Bronchial epithelial cell (primary cell): Measurements from ENCODE around the gene GPHB5. TPM values are rescaled to one million over a fixed set of nuclear protein-coding genes. Genes with fewer than 3 reads are reported as not detected.

Experiments used
- DNase-seq: peaks from one replicate; pipeline ENCODE4 v3.0.0-alpha.2; 2010; ENCODE audit warnings: low read depth
- FAIRE-seq: peaks from 2 replicates; lab custom pipeline; 2011; peaks lifted over from hg19 to GRCh38; lab: Jason Lieb, UNC
- H3K27me3 ChIP-seq: 2 replicates; pipeline ENCODE4 v1.5.1; 2011; ENCODE audit warnings: low read length; ENCODE audit not compliant: control insufficient read depth, insufficient read depth
- H3K36me3 ChIP-seq: 2 replicates; pipeline ENCODE4 v1.5.1; 2011; ENCODE audit warnings: low read length; ENCODE audit not compliant: control insufficient read depth, insufficient read depth
- H3K4me3 ChIP-seq: 2 replicates; pipeline ENCODE4 v1.5.1; 2011; ENCODE audit warnings: mild to moderate bottlenecking, low read depth, low read length, control low read depth
- total RNA-seq: library from RNA; depleted of rRNA; stranded (reverse); fragments of >200 nt; gene quantifications from 2 replicates; pipeline ENCODE4 v1.2.1, GENCODE V29; 2014
- TF ChIP-seq, protein P1 (sequence below): IDR thresholded peaks from 2 replicates; pipeline ENCODE4 v1.5.1; 2011; ENCODE audit warnings: mild to moderate bottlenecking, moderate library complexity, low read length, control low read depth, inconsistent platforms; ENCODE audit not compliant: insufficient read depth, severe bottlenecking

GPHB5 gene
- total RNA-seq, 1 donor from 2014 or later: not detected

- TF ChIP-seq, protein P1, sequence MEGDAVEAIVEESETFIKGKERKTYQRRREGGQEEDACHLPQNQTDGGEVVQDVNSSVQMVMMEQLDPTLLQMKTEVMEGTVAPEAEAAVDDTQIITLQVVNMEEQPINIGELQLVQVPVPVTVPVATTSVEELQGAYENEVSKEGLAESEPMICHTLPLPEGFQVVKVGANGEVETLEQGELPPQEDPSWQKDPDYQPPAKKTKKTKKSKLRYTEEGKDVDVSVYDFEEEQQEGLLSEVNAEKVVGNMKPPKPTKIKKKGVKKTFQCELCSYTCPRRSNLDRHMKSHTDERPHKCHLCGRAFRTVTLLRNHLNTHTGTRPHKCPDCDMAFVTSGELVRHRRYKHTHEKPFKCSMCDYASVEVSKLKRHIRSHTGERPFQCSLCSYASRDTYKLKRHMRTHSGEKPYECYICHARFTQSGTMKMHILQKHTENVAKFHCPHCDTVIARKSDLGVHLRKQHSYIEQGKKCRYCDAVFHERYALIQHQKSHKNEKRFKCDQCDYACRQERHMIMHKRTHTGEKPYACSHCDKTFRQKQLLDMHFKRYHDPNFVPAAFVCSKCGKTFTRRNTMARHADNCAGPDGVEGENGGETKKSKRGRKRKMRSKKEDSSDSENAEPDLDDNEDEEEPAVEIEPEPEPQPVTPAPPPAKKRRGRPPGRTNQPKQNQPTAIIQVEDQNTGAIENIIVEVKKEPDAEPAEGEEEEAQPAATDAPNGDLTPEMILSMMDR: no peak
- no peak overlapping the region for H3K4me3 ChIP-seq
- FAIRE-seq: no peak
- DNase-seq: no peak
- no peaks in the 10 kb centered on the region for H3K36me3 ChIP-seq
- peaks cover 2% of the 10 kb centered on the region for H3K27me3 ChIP-seq
Observed at GRCh38 chr14:63344336-63344735, 25.6 kb upstream of the GPHB5 start.

DNA sequence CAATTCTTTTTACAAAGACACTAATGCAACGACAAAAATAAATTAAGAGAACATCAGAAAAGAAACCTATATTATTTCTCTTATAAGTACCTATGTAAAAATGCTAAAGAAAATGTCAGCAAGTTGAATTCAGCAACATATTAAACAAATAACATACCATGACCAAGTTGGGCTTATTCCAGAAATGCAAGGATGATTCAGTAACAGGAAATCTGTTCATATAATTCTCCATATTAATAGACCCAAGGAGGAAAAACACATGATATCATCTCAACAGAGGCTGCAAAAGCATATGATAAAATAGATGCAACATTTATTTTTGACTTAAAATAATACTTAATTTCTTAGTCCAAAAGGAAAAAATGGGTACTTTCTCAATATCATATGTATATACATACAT lies 25.1 kb upstream of the GPHB5 start:
- no peak overlapping the region for H3K4me3 ChIP-seq
- peaks cover 2% of the 10 kb centered on the region for H3K27me3 ChIP-seq
- FAIRE-seq (no peak), DNase-seq (peak; percentile 75)
- no peaks in the 10 kb centered on the region for H3K36me3 ChIP-seq
- TF ChIP-seq, protein P1: no peak

GRCh38 chr14:63342371-63342770 lies 23.6 kb upstream of the GPHB5 start:
- FAIRE-seq (no peak), DNase-seq (peak; percentile 35)
- Histone ChIP-seq H3K36me3 (no peaks in the 10 kb centered on the region), H3K27me3 (no peaks in the 10 kb centered on the region), H3K4me3 (no peak overlapping the region)
- TF ChIP-seq, protein P1: no peak

GRCh38 chr14:63328787-63329737 lies 10.3 kb upstream of the GPHB5 start:
- H3K27me3 ChIP-seq: no peaks in the 10 kb centered on the region
- FAIRE-seq (peak; percentile 55), DNase-seq (no peak)
- no peaks in the 10 kb centered on the region for H3K36me3 ChIP-seq
- TF ChIP-seq, protein P1: no peak
- H3K4me3 ChIP-seq: no peak overlapping the region

GRCh38 chr14:63326840-63327239 lies 8.1 kb upstream of the GPHB5 start:
- DNase-seq: no peak
- Histone ChIP-seq H3K4me3 (no peak overlapping the region), H3K27me3 (no peaks in the 10 kb centered on the region), H3K36me3 (no peaks in the 10 kb centered on the region)
- TF ChIP-seq, protein P1: no peak
- no peak for FAIRE-seq
